NCI-H524 (cell line): ENCODE measurements around the gene TSPAN17.
A peak's percentile ranks its signal among the peaks of the same experiment; 100 is the strongest.
"Not testable (repeated sequence)": the region's sequence is repeated elsewhere in the genome, so short reads cannot be mapped to it uniquely, and the experiment has no call there.

Experiments used
- DNase-seq, 2 experiments: peaks; one replicate each; lab custom pipeline; 2025; lab: John Stamatoyannopoulos, UW

The TSPAN17 gene

GRCh38 chr5:176679365-176680225 lies 32.3 kb downstream of the TSPAN17 start:
- no peak for DNase-seq

GRCh38 chr5:176680226-176680563 lies 32.9 kb downstream of the TSPAN17 start:
- no peak for DNase-seq

- DNase-seq, result no peak
Measured at GRCh38 chr5:176682016-176682531, 34.8 kb downstream of the TSPAN17 start.

GRCh38 chr5:176685010-176685409 lies 37.7 kb downstream of the TSPAN17 start:
- DNase-seq, result no peak

- no peak for DNase-seq
Measured at GRCh38 chr5:176687247-176687646, 40.0 kb downstream of the TSPAN17 start.

- DNase-seq, result no peak
Measured at GRCh38 chr5:176687881-176688280, 40.6 kb downstream of the TSPAN17 start.

- no peak for DNase-seq
Measured at GRCh38 chr5:176690911-176691310, 43.6 kb downstream of the TSPAN17 start.

GRCh38 chr5:176691524-176691923 lies 44.2 kb downstream of the TSPAN17 start:
- no peak for DNase-seq

GRCh38 chr5:176692326-176692725 lies 45.0 kb downstream of the TSPAN17 start:
- DNase-seq, result no peak

- no peak for DNase-seq
Measured at GRCh38 chr5:176692839-176693476, 45.7 kb downstream of the TSPAN17 start.

GRCh38 chr5:176693477-176693851 lies 46.2 kb downstream of the TSPAN17 start:
- DNase-seq, result no peak

GRCh38 chr5:176694146-176694545 lies 46.9 kb downstream of the TSPAN17 start:
- no peak for DNase-seq

GRCh38 chr5:176694631-176695030 lies 47.3 kb downstream of the TSPAN17 start:
- no peak for DNase-seq

GRCh38 chr5:176695073-176695472 lies 47.8 kb downstream of the TSPAN17 start:
- DNase-seq, result no peak

GRCh38 chr5:176697267-176697933 lies 50.1 kb downstream of the TSPAN17 start:
- DNase-seq, result peak in 1 of 2 experiments; percentile 31

GRCh38 chr5:176697934-176698538 lies 50.8 kb downstream of the TSPAN17 start:
- DNase-seq, result peak; percentile 96 to 98

GRCh38 chr5:176699446-176699845 lies 52.2 kb downstream of the TSPAN17 start:
- DNase-seq, result not testable (repeated sequence)

- DNase-seq, result peak; percentile 28 to 77
Measured at GRCh38 chr5:176700239-176700847, 53.1 kb downstream of the TSPAN17 start.

- DNase-seq, result no peak
Measured at GRCh38 chr5:176702671-176703641, 55.7 kb downstream of the TSPAN17 start.

GRCh38 chr5:176703857-176704256 lies 56.6 kb downstream of the TSPAN17 start:
- DNase-seq, result no peak

- no peak for DNase-seq
Measured at GRCh38 chr5:176704355-176704754, 57.1 kb downstream of the TSPAN17 start.
